IMR-90 (cell line): ENCODE results near the gene MID1. TPM values are rescaled to one million over a fixed set of nuclear protein-coding genes. Genes with fewer than 3 reads are reported as not detected.

ENCODE experiments used
- ATAC-seq: fragments of 200-7000 bp; cut with Tn5 transposase; 2 replicates; pipeline ENCODE4 v1.9.1; 2020; ENCODE audit warnings: low read depth, mild to moderate bottlenecking, moderate library complexity
- BruUV-seq: library from RNA; stranded (reverse); fragments of 400-500 nt; replicated peaks from 2 replicates; lab custom pipeline; 2021; lab: Mats Ljungman, UMichigan
- CTCF ChIA-PET: fragments of 300-600 bp; formaldehyde crosslinking; extraction: SDS; loops from one replicate; lab custom pipeline; 2021; ENCODE audit warnings: antibody characterized with exemption; lab: Yijun Ruan, JAX
- POLR2A ChIA-PET: fragments of 300-600 bp; sonication (Branson Sonifier 250); formaldehyde crosslinking; loops from one replicate; lab custom pipeline; 2022; ENCODE audit warnings: antibody characterized with exemption; ENCODE audit not compliant: unreplicated experiment; lab: Charles Lee
- DNase-seq: peaks from one replicate; pipeline ENCODE4 v3.0.0; 2013
- H2AFZ ChIP-seq: replicated peaks from 2 replicates; pipeline ENCODE3; 2013; ENCODE audit warnings: low read length, mild to moderate bottlenecking; ENCODE audit not compliant: poor library complexity
- H2AK5ac ChIP-seq: 2 replicates; pipeline ENCODE4 v1.6.1; 2013; ENCODE audit warnings: low read depth, low read length, inconsistent platforms
- H2AK9ac ChIP-seq: replicated peaks from 2 replicates; pipeline ENCODE3; 2013; ENCODE audit warnings: mild to moderate bottlenecking, low read depth, low read length, moderate library complexity; ENCODE audit not compliant: poor library complexity
- H2BK120ac ChIP-seq: 2 replicates; pipeline ENCODE4 v1.6.1; 2013; ENCODE audit warnings: low read depth, low read length, inconsistent platforms
- H2BK15ac ChIP-seq: 3 replicates; pipeline ENCODE4 v1.6.1; 2013; ENCODE audit warnings: low read depth, low read length, inconsistent platforms
- H2BK20ac ChIP-seq: 2 replicates; pipeline ENCODE4 v1.6.1; 2013; ENCODE audit warnings: low read depth, mild to moderate bottlenecking, inconsistent platforms, low read length, moderate library complexity
- H2BK5ac ChIP-seq: 2 replicates; pipeline ENCODE4 v1.6.1; 2013; ENCODE audit warnings: mild to moderate bottlenecking, low read depth, low read length, inconsistent platforms; ENCODE audit not compliant: poor library complexity, severe bottlenecking
- H3K14ac ChIP-seq: replicated peaks from 2 replicates; pipeline ENCODE4 v1.6.1; 2013; ENCODE audit warnings: low read depth, low read length, inconsistent platforms
- H3K18ac ChIP-seq: 2 replicates; pipeline ENCODE4 v1.6.1; 2013; ENCODE audit warnings: low read depth, low read length, control low read depth
- H3K23ac ChIP-seq: 2 replicates; pipeline ENCODE4 v1.6.1; 2013; ENCODE audit warnings: low read depth, low read length, inconsistent platforms
- H3K27ac ChIP-seq: 2 replicates; pipeline ENCODE4 v1.5.1; 2013; ENCODE audit warnings: mild to moderate bottlenecking, control low read depth, low read length; ENCODE audit not compliant: insufficient read depth
- H3K27me3 ChIP-seq: 2 replicates; pipeline ENCODE4 v1.6.1; 2013; ENCODE audit warnings: low read length; ENCODE audit not compliant: control insufficient read depth, insufficient read depth
- H3K36me3 ChIP-seq: 2 replicates; pipeline ENCODE4 v1.6.1; 2013; ENCODE audit warnings: low read length, mixed read lengths; ENCODE audit not compliant: control insufficient read depth, insufficient read depth
- H3K4ac ChIP-seq: 2 replicates; pipeline ENCODE4 v1.6.1; 2013; ENCODE audit warnings: low read depth, low read length, inconsistent platforms
- H3K4me1 ChIP-seq: 2 replicates; pipeline ENCODE4 v1.6.1; 2013; ENCODE audit warnings: low read length, mixed read lengths; ENCODE audit not compliant: control insufficient read depth, insufficient read depth
- H3K4me2 ChIP-seq: 2 replicates; pipeline ENCODE4 v1.6.1; 2013; ENCODE audit warnings: low read depth, mild to moderate bottlenecking, control low read depth, low read length, moderate library complexity
- H3K4me3 ChIP-seq: 2 replicates; pipeline ENCODE4 v1.5.1; 2013; ENCODE audit warnings: low read depth, mild to moderate bottlenecking, control low read depth, low read length, moderate library complexity; ENCODE audit not compliant: insufficient read depth
- H3K56ac ChIP-seq: 2 replicates; pipeline ENCODE4 v1.6.1; 2013; ENCODE audit warnings: low read length, inconsistent platforms; ENCODE audit not compliant: insufficient read depth; ENCODE audit errors: extremely low read depth
- H3K79me1 ChIP-seq, 2 experiments: 2 replicates each; pipeline ENCODE4 v1.6.1; 2013; ENCODE audit warnings: low read length in 2 of 2, inconsistent platforms in 1 of 2, low read depth in 1 of 2
- H3K9ac ChIP-seq: 2 replicates; pipeline ENCODE4 v1.6.1; 2013; ENCODE audit warnings: low read depth, low read length, control low read depth
- H3K9me1 ChIP-seq: 2 replicates; pipeline ENCODE4 v1.6.1; 2013; ENCODE audit warnings: low read length, inconsistent platforms; ENCODE audit not compliant: insufficient read depth
- H3K9me3 ChIP-seq: 2 replicates; pipeline ENCODE4 v1.6.1; 2013; ENCODE audit warnings: low read length; ENCODE audit not compliant: control insufficient read depth, insufficient read depth
- H4K20me1 ChIP-seq: 2 replicates; pipeline ENCODE4 v1.6.1; 2013; ENCODE audit warnings: low read length, inconsistent platforms; ENCODE audit not compliant: insufficient read depth
- H4K5ac ChIP-seq: 2 replicates; pipeline ENCODE4 v1.6.1; 2013; ENCODE audit warnings: mild to moderate bottlenecking, low read depth, low read length, control low read depth
- H4K8ac ChIP-seq, 2 experiments: 2 replicates each; pipeline ENCODE4 v1.6.1; 2013; ENCODE audit warnings: low read depth in 2 of 2, low read length in 2 of 2, control low read depth in 1 of 2, inconsistent platforms in 1 of 2
- H4K91ac ChIP-seq: 2 replicates; pipeline ENCODE4 v1.6.1; 2013; ENCODE audit warnings: low read depth, low read length, inconsistent platforms; ENCODE audit not compliant: insufficient read depth
- BHLHE40 ChIP-seq: fragments of 150-350 bp; IDR thresholded peaks from 2 replicates; pipeline ENCODE4 v1.6.1; 2016; ENCODE audit warnings: mild to moderate bottlenecking, low read depth, low read length
- CEBPB ChIP-seq: IDR thresholded peaks from 2 replicates; pipeline ENCODE4 v1.6.1; 2012; ENCODE audit warnings: low read depth, low read length, improper control_type of control experiment
- CHD1 ChIP-seq: IDR thresholded peaks from 2 replicates; pipeline ENCODE4 v1.6.1; 2012; ENCODE audit warnings: low read depth, low read length, improper control_type of control experiment
- FOS ChIP-seq: fragments of 150-350 bp; IDR thresholded peaks from 2 replicates; pipeline ENCODE4 v1.6.1; 2016; ENCODE audit warnings: low read depth, low read length
- MAFK ChIP-seq: IDR thresholded peaks from 2 replicates; pipeline ENCODE4 v1.6.1; 2012; ENCODE audit warnings: low read depth, low read length, improper control_type of control experiment
- MAZ ChIP-seq: IDR thresholded peaks from 2 replicates; pipeline ENCODE4 v1.6.1; 2012; ENCODE audit warnings: low read depth, mild to moderate bottlenecking, low read length, improper control_type of control experiment, moderate library complexity, borderline replicate concordance
- MXI1 ChIP-seq: IDR thresholded peaks from 2 replicates; pipeline ENCODE4 v1.6.1; 2012; ENCODE audit warnings: low read depth, mild to moderate bottlenecking, low read length, moderate library complexity, borderline replicate concordance
- NFE2L2 ChIP-seq: fragments of 150-350 bp; IDR thresholded peaks from 2 replicates; pipeline ENCODE4 v1.6.1; 2016; ENCODE audit warnings: low read depth, mild to moderate bottlenecking, low read length
- POLR2A ChIP-seq: IDR thresholded peaks from 2 replicates; pipeline ENCODE4 v1.6.1; 2012; ENCODE audit warnings: mild to moderate bottlenecking, low read depth, low read length
- RAD21 ChIP-seq: IDR thresholded peaks from 2 replicates; pipeline ENCODE4 v1.6.1; 2012; ENCODE audit warnings: low read length, improper control_type of control experiment
- RCOR1 ChIP-seq: IDR thresholded peaks from 2 replicates; pipeline ENCODE4 v1.6.1; 2012; ENCODE audit warnings: mild to moderate bottlenecking, low read length, improper control_type of control experiment; ENCODE audit not compliant: insufficient replicate concordance
- RFX5 ChIP-seq: IDR thresholded peaks from 2 replicates; pipeline ENCODE4 v1.8.0; 2012; ENCODE audit warnings: low read depth, mild to moderate bottlenecking, low read length, moderate library complexity
- WGBS, 2 experiments: methylation state at CpG; one replicate each; pipeline versions ENCODE4 v1.1.5 to v1.1.7; 2013; ENCODE audit warnings: missing lambda C conversion rate in 2 of 2; ENCODE audit not compliant: insufficient read length in 1 of 2; ENCODE audit errors: extremely low coverage in 2 of 2; 5-methylcytosine and 5-hydroxymethylcytosine counted together
- dilution Hi-C: fragments of 300-500 bp; cut with HindIII; formaldehyde crosslinking; loops from one replicate; pipeline ENCODE4 v1.14.3; 2018; ENCODE audit warnings: low sequenced_read_pairs; ENCODE audit not compliant: unreplicated experiment
- in situ Hi-C: fragments of 300-500 bp; cut with MboI; formaldehyde crosslinking; loops from 3 replicates; pipeline ENCODE4 v1.14.3; 2019; ENCODE audit warnings: low sequenced_read_pairs, inconsistent platforms, mixed read lengths
- intact Hi-C: fragments of 100-400 bp; cut with micrococcal nuclease; formaldehyde crosslinking; loops from 2 replicates; pipeline ENCODE4 v1.10.0; 2022
- polyA plus RNA-seq, 3 experiments: library from polyadenylated mRNA; depleted of rRNA; stranded (reverse); fragments of >200 nt; gene quantifications; 2 replicates each; pipeline ENCODE4 v1.2.3, GENCODE V29; 2012; ENCODE audit warnings: low replicate concordance in 1 of 3
- total RNA-seq: library from RNA; depleted of rRNA; stranded (reverse); fragments of >200 nt; gene quantifications from 2 replicates; pipeline ENCODE4 v1.2.3, GENCODE V29; 2012
- TF ChIP-seq, protein P1 (sequence below): fragments of 150-350 bp; IDR thresholded peaks from 2 replicates; pipeline ENCODE4 v1.6.1; 2017; ENCODE audit warnings: mild to moderate bottlenecking, antibody characterized with exemption, low read length, low read depth
- TF ChIP-seq, protein P2 (sequence below): conservative IDR thresholded peaks from 2 replicates; pipeline ENCODE4 v1.5.1; 2012; ENCODE audit warnings: mild to moderate bottlenecking, low read depth, low read length, improper control_type of control experiment
- TF ChIP-seq, protein P3 (sequence below): fragments of 150-350 bp; IDR thresholded peaks from 2 replicates; pipeline ENCODE4 v1.6.1; 2016; ENCODE audit warnings: low read depth, mild to moderate bottlenecking, low read length, moderate library complexity, borderline replicate concordance

MID1 gene
- total and polyA plus RNA-seq, 2 of the 4 experiments (the other 2 are of a cell fraction), result 37.2 to 106 TPM

DNA sequence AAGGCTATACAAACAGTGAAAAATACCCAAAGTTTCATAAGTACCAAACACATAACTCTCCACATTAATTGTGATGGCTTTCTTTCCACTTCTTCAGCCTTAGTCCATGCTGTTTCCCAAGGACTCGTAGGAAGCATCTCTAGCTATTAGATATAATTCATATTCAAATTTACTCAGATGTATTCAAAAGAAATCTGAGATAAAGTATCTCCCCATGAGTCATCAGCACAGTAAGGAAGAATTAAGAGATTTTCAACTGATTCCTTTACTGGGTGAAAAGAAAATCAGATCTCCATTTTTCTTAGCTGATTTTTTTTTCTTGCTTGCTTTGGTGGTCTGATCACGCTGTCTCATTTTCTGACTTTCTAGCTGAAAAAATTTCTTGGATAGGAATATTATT is 71.7 kb downstream of the MID1 start:
- DNase-seq (no peak), ATAC-seq (no peak; the same call in 1 of the 2 replicates)
- H2BK120ac ChIP-seq, result no peak overlapping the region
- no peak overlapping the region for H2AK9ac ChIP-seq
- H3K4me2 ChIP-seq, result no peak overlapping the region
- no peak overlapping the region for H3K23ac ChIP-seq
- no peak overlapping the region for H3K18ac ChIP-seq
- no TSS peak for BruUV-seq
- H3K9ac ChIP-seq, result no peak overlapping the region
- H4K5ac ChIP-seq, result no peak overlapping the region
- in situ Hi-C loops (no loop called here), dilution Hi-C loops (no loop called here), intact Hi-C loops (no loop called here)
- H3K27me3 ChIP-seq, result no peaks in the 10 kb centered on the region
- H4K8ac ChIP-seq, result no peak overlapping the region
- no peak overlapping the region for H2BK5ac ChIP-seq
- H2BK20ac ChIP-seq, result no peak overlapping the region
- no peak overlapping the region for H3K56ac ChIP-seq
- H3K4ac ChIP-seq, result no peak overlapping the region
- H3K9me3 ChIP-seq, result no peaks in the 10 kb centered on the region
- peaks cover 3% of the 10 kb centered on the region; the same call in 1 of the 2 replicates for H3K36me3 ChIP-seq
- TF ChIP-seq, protein P1, sequence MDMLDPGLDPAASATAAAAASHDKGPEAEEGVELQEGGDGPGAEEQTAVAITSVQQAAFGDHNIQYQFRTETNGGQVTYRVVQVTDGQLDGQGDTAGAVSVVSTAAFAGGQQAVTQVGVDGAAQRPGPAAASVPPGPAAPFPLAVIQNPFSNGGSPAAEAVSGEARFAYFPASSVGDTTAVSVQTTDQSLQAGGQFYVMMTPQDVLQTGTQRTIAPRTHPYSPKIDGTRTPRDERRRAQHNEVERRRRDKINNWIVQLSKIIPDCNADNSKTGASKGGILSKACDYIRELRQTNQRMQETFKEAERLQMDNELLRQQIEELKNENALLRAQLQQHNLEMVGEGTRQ, result no peak
- TF ChIP-seq RCOR1 (no peak), FOS (no peak), MAZ (no peak), RAD21 (no peak), CEBPB (no peak), MXI1 (no peak), CHD1 (no peak), NFE2L2 (no peak), BHLHE40 (no peak), RFX5 (no peak), POLR2A (no peak), MAFK (no peak)
- TF ChIP-seq, protein P2, sequence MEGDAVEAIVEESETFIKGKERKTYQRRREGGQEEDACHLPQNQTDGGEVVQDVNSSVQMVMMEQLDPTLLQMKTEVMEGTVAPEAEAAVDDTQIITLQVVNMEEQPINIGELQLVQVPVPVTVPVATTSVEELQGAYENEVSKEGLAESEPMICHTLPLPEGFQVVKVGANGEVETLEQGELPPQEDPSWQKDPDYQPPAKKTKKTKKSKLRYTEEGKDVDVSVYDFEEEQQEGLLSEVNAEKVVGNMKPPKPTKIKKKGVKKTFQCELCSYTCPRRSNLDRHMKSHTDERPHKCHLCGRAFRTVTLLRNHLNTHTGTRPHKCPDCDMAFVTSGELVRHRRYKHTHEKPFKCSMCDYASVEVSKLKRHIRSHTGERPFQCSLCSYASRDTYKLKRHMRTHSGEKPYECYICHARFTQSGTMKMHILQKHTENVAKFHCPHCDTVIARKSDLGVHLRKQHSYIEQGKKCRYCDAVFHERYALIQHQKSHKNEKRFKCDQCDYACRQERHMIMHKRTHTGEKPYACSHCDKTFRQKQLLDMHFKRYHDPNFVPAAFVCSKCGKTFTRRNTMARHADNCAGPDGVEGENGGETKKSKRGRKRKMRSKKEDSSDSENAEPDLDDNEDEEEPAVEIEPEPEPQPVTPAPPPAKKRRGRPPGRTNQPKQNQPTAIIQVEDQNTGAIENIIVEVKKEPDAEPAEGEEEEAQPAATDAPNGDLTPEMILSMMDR, result no peak
- TF ChIP-seq, protein P3, sequence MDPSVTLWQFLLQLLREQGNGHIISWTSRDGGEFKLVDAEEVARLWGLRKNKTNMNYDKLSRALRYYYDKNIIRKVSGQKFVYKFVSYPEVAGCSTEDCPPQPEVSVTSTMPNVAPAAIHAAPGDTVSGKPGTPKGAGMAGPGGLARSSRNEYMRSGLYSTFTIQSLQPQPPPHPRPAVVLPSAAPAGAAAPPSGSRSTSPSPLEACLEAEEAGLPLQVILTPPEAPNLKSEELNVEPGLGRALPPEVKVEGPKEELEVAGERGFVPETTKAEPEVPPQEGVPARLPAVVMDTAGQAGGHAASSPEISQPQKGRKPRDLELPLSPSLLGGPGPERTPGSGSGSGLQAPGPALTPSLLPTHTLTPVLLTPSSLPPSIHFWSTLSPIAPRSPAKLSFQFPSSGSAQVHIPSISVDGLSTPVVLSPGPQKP, result no peak
- WGBS, 2 experiments, result no CpG with 5 or more reads among the region's 2 CpGs
- no peak overlapping the region for H2AK5ac ChIP-seq
- H2BK15ac ChIP-seq, result no peak overlapping the region
- no peak overlapping the region for H2AFZ ChIP-seq
- no peak overlapping the region for H3K4me3 ChIP-seq
- peaks cover 6 to 20% of the 10 kb centered on the region in 2 experiments; a peak in 3 of 4 replicates for H3K79me1 ChIP-seq
- ChIA-PET POLR2A (no interaction called here), CTCF (no interaction called here)
- no peaks in the 10 kb centered on the region; the same call in 1 of the 2 replicates for H4K20me1 ChIP-seq
- H4K91ac ChIP-seq, result no peak overlapping the region
- no peak overlapping the region for H3K14ac ChIP-seq
- H3K4me1 ChIP-seq, result no peaks in the 10 kb centered on the region
- no peak overlapping the region for H3K27ac ChIP-seq
- no peaks in the 10 kb centered on the region for H3K9me1 ChIP-seq
